NCI-H345 (cell line): ENCODE measurements around the gene DNALI1.
A peak's percentile ranks its signal among the peaks of the same experiment; 100 is the strongest.
"Not testable (repeated sequence)": the region's sequence is repeated elsewhere in the genome, so short reads cannot be mapped to it uniquely, and the experiment has no call there.

Experiments used
- DNase-seq: peaks from one replicate; lab custom pipeline; 2025; lab: John Stamatoyannopoulos, UW

The DNALI1 gene

DNA sequence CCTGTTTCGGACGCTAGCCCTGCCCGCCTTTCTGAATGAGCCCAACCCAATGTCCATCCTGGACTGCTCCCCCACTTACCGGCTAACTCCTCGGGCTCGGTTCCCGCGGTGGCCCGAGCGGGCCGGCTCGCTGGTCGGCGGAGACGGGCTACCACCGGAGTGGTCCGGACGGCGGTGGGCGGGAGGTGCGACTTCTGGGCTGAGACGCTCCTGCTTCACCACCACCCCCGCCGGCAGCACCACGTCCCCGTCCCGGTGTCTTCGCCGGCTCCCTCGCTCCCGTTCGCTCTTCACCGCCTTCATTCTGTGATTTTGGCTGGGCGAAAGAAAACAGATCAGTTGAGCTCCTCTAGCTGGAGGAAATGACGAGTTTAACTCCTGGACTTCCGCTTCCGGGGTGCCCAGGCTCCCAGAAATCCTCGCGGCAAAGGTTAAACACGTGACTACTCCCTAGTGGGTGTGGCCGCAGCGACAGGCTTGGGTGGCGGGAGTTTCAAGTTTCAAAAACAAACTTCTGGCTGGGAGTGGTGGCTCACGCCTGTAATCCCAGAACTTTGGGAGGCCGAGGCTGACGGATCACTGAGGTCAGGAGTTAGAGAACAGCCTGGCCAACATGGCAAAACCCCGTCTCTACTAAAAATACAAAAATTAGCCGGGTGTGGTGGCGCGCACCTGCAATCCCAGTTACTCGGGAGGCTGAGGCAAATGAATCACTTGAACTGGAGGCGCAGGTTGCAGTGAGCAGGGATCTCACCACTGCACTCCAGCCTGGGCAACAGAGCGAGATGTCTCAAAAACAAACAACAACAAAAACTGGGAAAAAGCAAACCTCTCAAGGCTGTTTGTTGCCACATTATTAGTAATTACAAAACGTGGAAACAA, 2.6 kb upstream of the DNALI1 start, which contains the start of gene SNIP1:
Gene SNIP1 (minus strand): TSS at position 367 of the 882 bp plus-strand sequence. CDS start 64 bp downstream, at position 303.
- peak; percentile 93 for DNase-seq

GRCh38 chr1:37557402-37557801, 662 bp downstream of the DNALI1 start:
- DNase-seq, result no peak

- no peak for DNase-seq
Measured at GRCh38 chr1:37558411-37558810, 1.7 kb downstream of the DNALI1 start.

DNA sequence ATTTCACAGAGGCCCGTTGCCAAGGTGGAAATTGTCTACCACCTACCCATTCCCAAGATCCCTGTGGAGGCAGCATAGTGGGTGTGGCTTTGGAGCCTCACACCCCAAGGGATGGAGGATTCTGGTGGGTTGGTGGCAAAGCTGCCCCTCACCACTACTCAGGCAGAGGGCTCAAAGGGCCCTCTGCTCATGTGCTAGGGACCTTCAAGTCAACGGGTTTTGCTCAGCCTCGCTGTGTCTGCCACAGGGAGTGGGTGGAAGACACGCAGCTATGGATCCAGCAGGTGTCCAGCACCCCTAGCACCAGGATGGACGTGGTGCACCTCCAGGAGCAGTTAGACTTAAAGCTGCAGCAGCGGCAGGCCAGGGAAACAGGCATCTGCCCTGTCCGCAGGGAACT, 2.3 kb downstream of the DNALI1 start:
- no peak for DNase-seq

GRCh38 chr1:37559957-37560379, 3.2 kb downstream of the DNALI1 start:
- not testable (repeated sequence) for DNase-seq

DNA sequence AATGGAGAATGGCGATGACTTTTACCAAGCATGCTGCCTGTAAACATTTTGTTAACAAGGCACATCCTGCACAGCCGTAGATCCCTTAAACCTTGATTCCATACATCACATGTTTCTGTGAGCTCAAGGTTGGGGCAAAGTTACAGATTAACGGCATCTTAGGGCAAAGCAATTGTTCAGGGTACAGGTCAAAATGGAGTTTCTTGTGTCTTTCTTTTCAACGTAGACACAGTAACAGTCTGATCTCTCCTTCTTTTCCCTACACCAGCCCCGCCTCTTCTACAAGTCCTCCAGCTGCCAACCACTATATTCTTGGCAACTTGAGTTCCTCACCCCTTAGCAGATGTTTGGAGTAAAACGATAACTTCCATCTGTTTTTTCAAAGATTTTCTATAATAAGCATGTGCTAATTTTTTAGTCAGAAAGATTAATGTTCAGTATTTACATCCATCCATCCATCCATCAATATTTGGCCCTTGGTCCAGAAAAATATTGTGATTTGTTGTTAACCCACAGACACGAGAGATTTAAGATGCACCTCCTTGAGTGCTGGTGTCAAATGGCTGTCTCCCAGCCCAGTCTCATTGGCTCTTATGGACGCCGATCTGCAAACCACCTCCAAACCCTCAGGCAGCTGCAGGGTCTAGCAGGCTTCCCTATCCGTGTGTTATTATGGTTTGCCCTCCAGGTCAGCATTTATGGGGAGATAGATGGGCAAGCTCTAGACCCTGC, 3.8 kb downstream of the DNALI1 start:
- DNase-seq, result no peak

GRCh38 chr1:37561133-37562132, 4.7 kb downstream of the DNALI1 start:
- no peak for DNase-seq

- no peak for DNase-seq
Measured at GRCh38 chr1:37562984-37563383, 6.2 kb downstream of the DNALI1 start.

DNA sequence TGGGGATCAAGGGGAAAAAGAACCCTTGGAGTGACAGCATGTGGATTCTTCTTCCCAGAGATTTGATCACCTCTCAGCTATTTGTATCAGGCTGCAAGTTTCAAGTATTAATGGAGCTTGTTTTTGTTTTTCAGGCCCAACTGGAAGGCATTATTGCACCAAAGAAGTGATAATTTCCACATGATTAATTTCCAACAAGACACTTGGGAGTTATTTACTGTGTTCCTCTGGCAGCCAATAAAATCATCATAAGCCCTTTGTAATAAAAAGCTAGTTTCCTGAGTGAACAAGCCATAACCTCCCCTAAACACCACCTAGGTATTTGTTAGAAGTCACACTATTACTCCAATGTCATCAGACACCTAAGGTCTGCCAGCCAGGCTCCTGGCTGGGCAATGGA, 8.2 kb downstream of the DNALI1 start:
- DNase-seq, result no peak

GRCh38 chr1:37567023-37567422, 10.3 kb downstream of the DNALI1 start:
- no peak for DNase-seq

GRCh38 chr1:37570528-37571334, 14.0 kb downstream of the DNALI1 start:
- DNase-seq, result no peak

DNA sequence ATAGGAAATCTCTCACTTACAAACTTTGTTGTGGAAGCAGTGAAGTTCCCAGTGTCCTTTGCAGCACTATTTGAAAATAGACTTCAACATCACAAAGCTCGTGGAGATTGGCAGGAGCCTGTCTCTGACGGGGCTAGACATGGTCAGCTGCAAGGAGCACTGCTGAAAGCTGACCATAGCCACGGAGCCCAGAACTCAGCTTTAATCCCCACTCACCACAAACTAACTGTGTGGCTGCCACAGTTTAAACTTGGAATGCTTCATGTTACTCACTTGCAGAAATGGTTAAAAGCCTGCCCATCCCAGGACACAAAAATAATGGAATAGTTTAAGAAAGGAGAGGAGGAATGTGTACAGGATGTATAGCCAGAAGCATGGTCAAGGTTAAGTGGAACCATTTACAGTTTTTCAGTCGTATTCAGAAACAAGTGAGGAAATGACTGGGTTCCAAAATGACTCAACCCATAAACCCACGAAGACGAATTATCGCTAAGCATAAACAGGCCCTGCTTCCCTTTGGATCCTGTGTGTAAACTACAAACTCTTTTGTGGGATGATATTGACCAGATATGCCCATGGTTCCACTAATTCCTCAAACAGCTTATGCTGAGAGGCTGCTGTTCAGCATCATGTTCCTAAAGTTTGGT, 18.2 kb downstream of the DNALI1 start:
- no peak for DNase-seq

DNA sequence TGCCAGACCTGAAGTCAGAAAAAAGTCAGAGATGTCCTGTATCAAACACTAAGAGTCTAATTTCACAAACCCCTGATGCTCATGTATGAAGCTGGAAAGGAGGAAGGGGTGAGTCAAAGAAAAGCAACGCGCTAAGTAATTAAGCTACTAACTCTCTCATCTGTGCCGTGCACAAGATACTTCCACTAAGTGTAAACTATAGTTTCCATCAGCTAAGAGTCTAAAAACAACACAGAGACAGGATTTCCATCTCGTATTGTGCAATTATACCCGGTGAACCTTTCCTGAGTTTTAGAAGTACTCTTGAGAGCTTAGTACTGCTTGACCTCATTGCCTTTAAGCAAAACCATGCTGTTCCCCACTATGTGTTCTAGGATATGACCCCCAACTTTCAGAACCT, 19.0 kb downstream of the DNALI1 start:
- DNase-seq, result no peak

DNA sequence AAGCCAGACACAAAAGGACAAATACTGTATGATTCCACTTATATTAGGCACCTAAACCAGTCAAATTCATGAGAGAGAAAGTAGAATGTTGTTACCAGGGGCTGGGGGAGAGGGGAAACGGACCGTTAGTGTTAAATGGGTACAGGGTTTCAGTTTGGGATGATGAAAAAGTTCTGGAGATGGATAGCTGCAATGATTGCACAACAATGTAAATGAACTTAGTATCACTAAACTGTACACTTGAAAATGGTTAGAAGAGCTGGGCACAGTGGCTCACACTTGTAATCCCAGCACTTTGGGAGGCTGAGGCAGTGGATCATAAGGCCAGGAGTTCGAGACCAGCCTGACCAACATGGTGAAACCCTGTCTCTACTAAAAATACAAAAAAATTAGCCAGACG, 27.8 kb downstream of the DNALI1 start:
- DNase-seq, result not testable (repeated sequence)

GRCh38 chr1:37588939-37589338, 32.2 kb downstream of the DNALI1 start:
- DNase-seq, result no peak

GRCh38 chr1:37593726-37594125, 37.0 kb downstream of the DNALI1 start:
- DNase-seq, result no peak

- DNase-seq, result peak; percentile 97
Measured at GRCh38 chr1:37595440-37596181, 38.9 kb downstream of the DNALI1 start, which contains the start of gene GNL2. GNL2 (minus strand) TSS chr1:37595937; CDS start chr1:37595822, 115 bp downstream.

DNA sequence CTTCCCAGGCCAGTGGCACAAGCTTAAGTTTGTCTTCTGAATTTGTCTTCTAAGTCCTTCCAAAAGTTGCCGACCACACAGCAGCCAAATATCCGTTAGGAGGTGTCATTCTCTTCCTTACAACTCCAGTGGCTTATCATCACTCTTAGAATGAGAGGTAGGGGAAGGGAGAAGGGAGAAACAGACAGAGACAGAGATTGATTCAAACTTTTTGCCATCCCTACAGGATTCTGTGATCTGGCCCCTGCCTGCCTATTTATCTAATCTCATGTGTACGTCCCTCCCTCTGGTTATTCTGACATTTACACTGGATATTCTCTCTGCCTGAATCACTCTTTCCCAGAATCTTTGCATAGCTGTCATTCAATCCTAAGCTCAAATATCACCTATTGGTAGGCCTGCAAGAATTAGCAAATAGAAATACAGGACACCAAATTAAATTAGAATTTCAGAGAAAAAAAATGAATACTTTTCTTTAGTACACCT, 39.5 kb downstream of the DNALI1 start:
- DNase-seq, result no peak

GRCh38 chr1:37599940-37600339, 43.2 kb downstream of the DNALI1 start:
- no peak for DNase-seq
